Natural killer cell (primary cell): ENCODE results near the gene CCNJL. TPM values are rescaled to one million over a fixed set of nuclear protein-coding genes. Genes with fewer than 3 reads are reported as not detected.

Experiments
- ATAC-seq, 3 donors: fragments of 150-1000 bp in 2 of 3; fragments of 200-7000 bp in 1 of 3; cut with Tn5 transposase; 1 replicate in 1 of 3; 2 replicates in 2 of 3; pipeline ENCODE4 v1.10.0; 2021; ENCODE audit warnings: mild to moderate bottlenecking in 2 of 3, moderate library complexity in 2 of 3
- DNase-seq, 2 donors: peaks; one replicate each; pipeline versions ENCODE4 v3.0.0 to v3.0.0-alpha.2; 2013 to 2021; ENCODE audit warnings: mixed read lengths in 1 of 2
- H3K27ac ChIP-seq: one replicate; pipeline ENCODE4 v1.5.1; 2013; ENCODE audit warnings: mild to moderate bottlenecking, low read length
- H3K27me3 ChIP-seq: one replicate; pipeline ENCODE4 v1.6.1; 2013; ENCODE audit warnings: low read length; ENCODE audit not compliant: control insufficient read depth, insufficient read depth
- H3K36me3 ChIP-seq: one replicate; pipeline ENCODE4 v1.6.1; 2013; ENCODE audit warnings: low read length; ENCODE audit not compliant: control insufficient read depth, insufficient read depth
- H3K4me1 ChIP-seq: one replicate; pipeline ENCODE4 v1.6.1; 2013; ENCODE audit warnings: low read length; ENCODE audit not compliant: control insufficient read depth, insufficient read depth
- H3K4me3 ChIP-seq: one replicate; pipeline ENCODE4 v1.5.1; 2013; ENCODE audit warnings: low read length
- H3K9me3 ChIP-seq: one replicate; pipeline ENCODE4 v1.6.1; 2013; ENCODE audit warnings: low read length; ENCODE audit not compliant: control insufficient read depth, insufficient read depth
- H3K27ac Mint-ChIP-seq, 2 donors: one replicate each; pipeline ENCODE4 v1.8.0; 2022; ENCODE audit warnings: mild to moderate bottlenecking in 2 of 2, mixed read lengths in 2 of 2, moderate library complexity in 1 of 2
- H3K27me3 Mint-ChIP-seq, 2 donors: one replicate each; pipeline ENCODE4 v1.8.0; 2022; ENCODE audit warnings: low read depth in 2 of 2, mixed read lengths in 2 of 2
- H3K36me3 Mint-ChIP-seq: one replicate; pipeline ENCODE4 v1.8.0; 2022; ENCODE audit warnings: mixed read lengths
- H3K4me1 Mint-ChIP-seq, 2 donors: one replicate each; pipeline ENCODE4 v1.8.0; 2022; ENCODE audit warnings: mixed read lengths in 2 of 2
- H3K4me3 Mint-ChIP-seq: one replicate; pipeline ENCODE4 v1.8.0; 2022; ENCODE audit warnings: mild to moderate bottlenecking, moderate library complexity, mixed read lengths
- H3K9me3 Mint-ChIP-seq, 2 donors: one replicate each; pipeline ENCODE4 v1.8.0; 2022; ENCODE audit warnings: mixed read lengths in 2 of 2
- CTCF ChIP-seq: fragments of 200-600 bp; IDR thresholded peaks from one replicate; pipeline ENCODE4 v1.8.0; 2022; ENCODE audit warnings: antibody characterized with exemption
- WGBS: methylation state at CpG from one replicate; pipeline ENCODE4 v1.1.7; 2013; ENCODE audit warnings: missing lambda C conversion rate; ENCODE audit not compliant: insufficient coverage; 5-methylcytosine and 5-hydroxymethylcytosine counted together
- intact Hi-C: fragments of 100-400 bp; cut with micrococcal nuclease; formaldehyde crosslinking; loops from one replicate; pipeline ENCODE4 v1.14.2; 2022
- total RNA-seq, 4 donors: library from RNA; stranded (reverse); fragments of 120-200 nt in 1 of 4; gene quantifications; one replicate each; pipeline versions ENCODE4 v1.2.3 to v1.2.4, GENCODE V29; 2013 to 2022

Gene CCNJL
- total RNA-seq, 3 donors from 2014 or later (not counting 1 experiment from before 2014, with no cell fraction given), result 19.9 to 32.1 (median 20.7) TPM

DNA sequence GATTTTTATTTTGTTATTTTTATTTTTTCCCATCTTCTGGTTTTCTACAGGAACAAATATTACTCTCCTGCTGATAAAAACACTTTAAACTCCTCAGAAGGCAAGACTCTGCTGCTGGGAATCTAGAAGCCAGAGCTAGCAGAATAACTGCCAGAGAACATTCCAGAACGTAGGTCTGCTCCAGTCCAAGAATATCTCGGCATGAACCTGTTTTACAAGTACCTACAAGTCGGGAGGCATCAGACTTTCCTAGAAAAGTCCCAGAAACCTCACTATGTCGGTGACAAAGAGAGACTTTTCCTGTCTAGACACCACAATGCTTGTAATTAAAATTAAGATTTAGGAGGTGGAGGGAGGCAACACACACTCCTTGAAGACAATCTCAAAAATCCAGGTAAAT is 41.7 kb downstream of the CCNJL start:
- TF ChIP-seq CTCF, result no peak
- 79% methylated on average over 3 of the region's 4 CpGs for WGBS
- Mint-ChIP-seq H3K9me3 (no peaks in the 10 kb centered on the region), H3K4me1 (peaks cover 59 to 62% of the 10 kb centered on the region in 2 donors), H3K27me3 (no peaks in the 10 kb centered on the region), H3K4me3 (no peak overlapping the region), H3K27ac (peak overlapping the region; percentile 80 to 87), H3K36me3 (no peaks in the 10 kb centered on the region)
- ATAC-seq (no peak), DNase-seq (no peak)
- intact Hi-C loops, result loop anchor here (1.0 kb wide), 1 partner anchor 41 kb away; no protein-coding TSS in a partner anchor
- no peaks in the 10 kb centered on the region for H3K9me3 ChIP-seq
- H3K27ac ChIP-seq, result peak overlapping the region; percentile 36
- H3K27me3 ChIP-seq, result no peaks in the 10 kb centered on the region
- no peak overlapping the region for H3K4me3 ChIP-seq
- H3K4me1 ChIP-seq, result peaks cover 72% of the 10 kb centered on the region
- no peaks in the 10 kb centered on the region for H3K36me3 ChIP-seq

GRCh38 chr5:160269017-160269416 is 43.3 kb downstream of the CCNJL start:
- Mint-ChIP-seq H3K27me3 (no peaks in the 10 kb centered on the region), H3K4me1 (peaks cover 46 to 47% of the 10 kb centered on the region in 2 donors), H3K4me3 (peak overlapping the region; percentile 6), H3K36me3 (no peaks in the 10 kb centered on the region), H3K9me3 (no peaks in the 10 kb centered on the region), H3K27ac (peak overlapping the region; percentile 51 to 91)
- no peak overlapping the region for H3K4me3 ChIP-seq
- ATAC-seq (peak; percentile 69 to 75 (median 72)), DNase-seq (peak; percentile 32 to 48)
- H3K27ac ChIP-seq, result peak overlapping the region; percentile 30
- H3K27me3 ChIP-seq, result no peaks in the 10 kb centered on the region
- H3K4me1 ChIP-seq, result peaks cover 56% of the 10 kb centered on the region
- H3K9me3 ChIP-seq, result no peaks in the 10 kb centered on the region
- WGBS, result 28% methylated on average over 10 of the region's 10 CpGs
- intact Hi-C loops, result no loop called here
- no peak for TF ChIP-seq CTCF
- H3K36me3 ChIP-seq, result no peaks in the 10 kb centered on the region

DNA sequence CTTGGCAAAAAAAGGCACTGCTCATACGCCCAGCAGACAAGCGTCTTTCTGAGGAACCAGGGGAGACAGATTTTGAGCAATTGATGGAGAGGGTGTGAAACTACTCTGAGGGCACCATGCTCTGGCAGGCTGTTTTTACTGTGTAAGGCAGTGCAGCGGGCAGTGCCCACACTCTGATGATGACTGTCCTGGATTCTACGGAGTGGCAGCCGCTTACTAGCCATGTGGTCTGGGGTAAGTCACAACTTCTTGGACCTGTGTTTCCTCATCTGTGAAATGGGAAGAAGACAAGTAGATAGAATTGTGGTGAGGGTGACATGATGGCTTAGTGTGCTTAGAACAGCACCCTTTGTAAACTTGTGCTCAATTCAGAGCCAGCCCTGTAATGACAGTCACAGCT is 44.2 kb downstream of the CCNJL start:
- WGBS, result 62% methylated on average over 5 of the region's 5 CpGs
- no peak for TF ChIP-seq CTCF
- Mint-ChIP-seq H3K4me1 (peaks cover 48 to 50% of the 10 kb centered on the region in 2 donors), H3K27ac (peak overlapping the region; percentile 51 to 91), H3K27me3 (no peaks in the 10 kb centered on the region), H3K4me3 (no peak overlapping the region), H3K36me3 (no peaks in the 10 kb centered on the region), H3K9me3 (no peaks in the 10 kb centered on the region)
- DNase-seq (no peak), ATAC-seq (peak in 2 of 3 donors; percentile 33 to 34)
- Histone ChIP-seq H3K27me3 (no peaks in the 10 kb centered on the region), H3K36me3 (no peaks in the 10 kb centered on the region), H3K4me3 (no peak overlapping the region), H3K9me3 (no peaks in the 10 kb centered on the region), H3K4me1 (peaks cover 47% of the 10 kb centered on the region), H3K27ac (peak overlapping the region; percentile 30)
- intact Hi-C loops, result no loop called here

DNA sequence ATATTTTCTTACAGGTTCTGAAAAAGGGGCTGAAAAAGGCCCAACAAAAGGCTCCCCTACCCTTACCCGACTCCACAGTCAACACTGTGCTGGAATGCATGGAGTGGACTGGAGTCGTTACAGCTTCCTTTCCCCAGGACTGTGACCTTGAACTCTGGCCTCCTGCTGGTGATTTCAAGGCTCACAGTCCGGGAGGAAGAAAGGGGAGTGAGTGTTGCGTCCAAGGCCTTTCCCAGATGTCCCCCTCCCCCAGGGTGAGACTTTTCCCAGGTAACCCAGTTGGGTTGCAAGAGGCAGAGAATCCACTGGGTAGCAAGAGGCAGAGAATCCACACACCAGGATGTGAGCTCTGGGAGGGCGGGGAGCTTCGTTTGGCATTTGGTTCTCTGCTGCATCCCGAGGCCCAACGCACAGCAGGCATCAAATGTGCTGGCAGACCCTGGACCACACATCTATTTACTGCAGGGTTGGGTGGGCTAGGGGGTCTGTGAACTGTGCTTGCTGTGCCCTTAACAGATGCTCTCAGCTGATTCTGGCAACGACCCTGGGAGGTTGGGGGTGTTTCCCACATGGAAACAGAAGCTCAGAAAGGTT is 45.5 kb downstream of the CCNJL start:
- no peak overlapping the region for H3K4me3 Mint-ChIP-seq
- no peak for DNase-seq
- 89% methylated on average over 8 of the region's 9 CpGs for WGBS

More for the DNA sequence above, 45.5 kb downstream of the CCNJL start:
- Histone ChIP-seq H3K4me3 (no peak overlapping the region), H3K9me3 (no peaks in the 10 kb centered on the region), H3K4me1 (peaks cover 50% of the 10 kb centered on the region), H3K36me3 (no peaks in the 10 kb centered on the region), H3K27ac (no peak overlapping the region), H3K27me3 (no peaks in the 10 kb centered on the region)
- Mint-ChIP-seq H3K27me3 (no peaks in the 10 kb centered on the region), H3K27ac (peak overlapping the region in 1 of 2 donors; percentile 56), H3K36me3 (no peaks in the 10 kb centered on the region), H3K9me3 (no peaks in the 10 kb centered on the region), H3K4me1 (peaks cover 47 to 50% of the 10 kb centered on the region in 2 donors)
- intact Hi-C loops, result no loop called here
- no peak for ATAC-seq
- TF ChIP-seq CTCF, result no peak
